HL-60 (cell line): ENCODE results near the gene PTX3.

Source experiments
- CTCF ChIP-seq: IDR thresholded peaks from one replicate; pipeline ENCODE4 v1.5.1; 2011; ENCODE audit warnings: low read length, control low read depth, inconsistent platforms; ENCODE audit not compliant: insufficient read depth
- GABPA ChIP-seq: IDR thresholded peaks from 2 replicates; pipeline ENCODE4 v1.6.1; 2012; ENCODE audit warnings: low read depth
- POLR2AphosphoS5 ChIP-seq: IDR thresholded peaks from 2 replicates; pipeline ENCODE4 v1.6.1; 2012; ENCODE audit warnings: low read depth
- REST ChIP-seq: IDR thresholded peaks from 2 replicates; pipeline ENCODE4 v1.6.1; 2012; ENCODE audit warnings: low read depth; ENCODE audit not compliant: insufficient replicate concordance
- SPI1 ChIP-seq: IDR thresholded peaks from 2 replicates; pipeline ENCODE4 v1.6.1; 2012; ENCODE audit warnings: low read depth, mild to moderate bottlenecking, borderline replicate concordance

- TF ChIP-seq CTCF (no peak), POLR2AphosphoS5 (no peak), SPI1 (no peak), REST (no peak), GABPA (no peak)
These were observed 45.7 kb upstream of the PTX3 start for GRCh38 chr3:157390713-157391515.
